Ovary (tissue), 9 donors: ENCODE data around the gene TCERG1L. TPM values are rescaled to one million over a fixed set of nuclear protein-coding genes. Genes with fewer than 3 reads are reported as not detected.

ENCODE experiments used
- DNase-seq, 5 donors: peaks; one replicate each; pipeline ENCODE4 v3.0.0-alpha.2; 2019 to 2020
- H3K27ac ChIP-seq, 2 donors: fragments of 200-600 bp; one replicate each; pipeline versions ENCODE4 v1.5.1 to v1.8.0; 2019 to 2022
- H3K27me3 ChIP-seq: fragments of 200-600 bp; one replicate; pipeline ENCODE4 v1.8.0; 2022
- H3K36me3 ChIP-seq: fragments of 200-600 bp; sonication (generic); one replicate; pipeline ENCODE4 v1.5.1; 2019
- H3K4me1 ChIP-seq: one replicate; pipeline ENCODE4 v1.8.1; 2013; ENCODE audit warnings: mild to moderate bottlenecking, moderate library complexity; ENCODE audit not compliant: insufficient read depth
- H3K4me3 ChIP-seq: fragments of 200-600 bp; sonication (generic); one replicate; pipeline ENCODE4 v1.5.1; 2017
- H3K9me3 ChIP-seq, 2 donors: fragments of 200-600 bp in 1 of 2; sonication (generic) in 1 of 2; one replicate each; pipeline versions ENCODE4 v1.5.1 to v1.8.1; 2013 to 2019; ENCODE audit warnings: mild to moderate bottlenecking in 1 of 2, moderate library complexity in 1 of 2
- EP300 ChIP-seq: sonication (generic); formaldehyde crosslinking; IDR thresholded peaks from one replicate; pipeline ENCODE4 v1.6.1; 2017; ENCODE audit warnings: antibody characterized with exemption
- POLR2A ChIP-seq: fragments of 450-650 bp; IDR thresholded peaks from one replicate; pipeline ENCODE4 v1.6.1; 2017; ENCODE audit warnings: antibody characterized with exemption, mild to moderate bottlenecking, moderate library complexity
- WGBS, 3 donors: extraction: QIAGEN DNeasy Blood & Tissue Kit in 1 of 3; methylation state at CpG; one replicate each; pipeline versions ENCODE4 v1.1.5 to v1.1.7; 2013 to 2017; 5-methylcytosine and 5-hydroxymethylcytosine counted together
- intact Hi-C, 4 donors: fragments of 100-400 bp; cut with DNase I; formaldehyde crosslinking; loops; one replicate each; pipeline versions ENCODE4 v1.11.0 to v1.15.1; 2022 to 2023
- polyA plus RNA-seq, 2 donors: library from polyadenylated mRNA; stranded (reverse); fragments of 200-250 nt in 1 of 2; fragments of 350-450 nt in 1 of 2; fragmentation: Illumina TruSeq in 1 of 2; extraction: RNeasy Lipid Tissue Mini Kit (QIAGEN cat#74804) in 1 of 2; gene quantifications; one replicate each; pipeline ENCODE4 v1.2.3, GENCODE V29; 2013 to 2014
- total RNA-seq, 7 donors: library from RNA; depleted of rRNA in 2 of 7; stranded (reverse); fragments of >200 nt in 2 of 7; fragmentation: NEBNext Ultra II Directional in 3 of 7; extraction: Animal tissue kit (Norgen Biotek cat#: 25700) in 3 of 7; gene quantifications; one replicate each; pipeline versions ENCODE4 v1.1.0 to v1.2.4, GENCODE V29; 2016 to 2023
- TF ChIP-seq, protein P1 (sequence below), 3 donors: fragments of 450-650 bp in 2 of 3; fragments of 200-600 bp in 1 of 3; IDR thresholded peaks; one replicate each; pipeline versions ENCODE4 v1.5.1 to v1.8.0; 2016 to 2022; ENCODE audit warnings: antibody characterized with exemption in 3 of 3, mild to moderate bottlenecking in 1 of 3
- donor health status: DM: no; HTN: no; CAD: no; lungs with moderate emphysema.
- donor health status: DM: no; HTN: no; CAD: no.
- donor health status: Bipolar disorder and iron deficiency.
- donor health status: DM: yes; HTN: yes; CAD: no.
- donor health status: DM: no; HTN: no; CAD: no.
- donor health status: DM: yes; HTN: yes; CAD: no.

The TCERG1L gene
- total and polyA plus RNA-seq, 9 donors = 1.1 to 8.0 (median 1.8) TPM

DNA sequence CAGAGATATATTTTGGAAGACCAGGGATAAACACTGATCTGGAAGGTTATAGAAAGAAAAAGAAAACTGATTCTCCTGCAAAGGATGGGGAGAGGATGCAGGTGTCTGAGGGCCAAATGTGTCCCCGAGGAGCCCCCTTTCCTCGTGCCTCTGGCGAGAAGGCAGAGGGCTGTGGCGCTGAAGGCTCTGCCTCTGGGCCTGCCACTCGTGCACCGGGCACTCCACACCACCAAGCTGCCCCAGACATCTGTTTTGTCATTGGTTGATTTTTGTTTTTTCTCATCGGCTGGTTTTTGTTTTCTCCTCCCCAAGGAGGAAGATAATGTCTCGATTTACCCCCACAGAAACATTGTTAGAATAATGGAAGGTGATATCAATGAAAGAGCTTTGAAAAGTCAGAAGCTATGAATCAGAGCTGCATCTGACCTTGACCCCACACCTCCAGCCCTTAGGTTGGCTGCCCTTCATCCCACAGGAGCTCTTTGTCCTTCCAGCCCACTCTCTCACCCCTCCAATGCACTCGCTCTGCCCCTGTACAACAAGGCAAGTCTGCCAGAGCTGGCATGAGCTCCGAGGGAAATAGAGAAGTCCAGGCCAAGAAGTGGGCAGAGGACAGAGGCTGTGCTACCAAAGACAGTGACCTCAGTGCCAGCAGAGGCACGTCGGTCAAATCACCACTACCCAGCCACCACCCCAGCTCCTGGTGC lies 124.8 kb downstream of the TCERG1L start:
- intact Hi-C loops = no loop called here
- peak in 1 of 5 donors; percentile 1 for DNase-seq
- 90 to 91% (median 91%) methylated on average over 12 of the region's 12 CpGs for WGBS, 3 donors
- H3K27ac ChIP-seq = no peak overlapping the region
- H3K9me3 ChIP-seq = no peaks in the 10 kb centered on the region
- H3K27me3 ChIP-seq = no peaks in the 10 kb centered on the region
- no peak for TF ChIP-seq EP300
- no peak for TF ChIP-seq POLR2A
- TF ChIP-seq, protein P1, sequence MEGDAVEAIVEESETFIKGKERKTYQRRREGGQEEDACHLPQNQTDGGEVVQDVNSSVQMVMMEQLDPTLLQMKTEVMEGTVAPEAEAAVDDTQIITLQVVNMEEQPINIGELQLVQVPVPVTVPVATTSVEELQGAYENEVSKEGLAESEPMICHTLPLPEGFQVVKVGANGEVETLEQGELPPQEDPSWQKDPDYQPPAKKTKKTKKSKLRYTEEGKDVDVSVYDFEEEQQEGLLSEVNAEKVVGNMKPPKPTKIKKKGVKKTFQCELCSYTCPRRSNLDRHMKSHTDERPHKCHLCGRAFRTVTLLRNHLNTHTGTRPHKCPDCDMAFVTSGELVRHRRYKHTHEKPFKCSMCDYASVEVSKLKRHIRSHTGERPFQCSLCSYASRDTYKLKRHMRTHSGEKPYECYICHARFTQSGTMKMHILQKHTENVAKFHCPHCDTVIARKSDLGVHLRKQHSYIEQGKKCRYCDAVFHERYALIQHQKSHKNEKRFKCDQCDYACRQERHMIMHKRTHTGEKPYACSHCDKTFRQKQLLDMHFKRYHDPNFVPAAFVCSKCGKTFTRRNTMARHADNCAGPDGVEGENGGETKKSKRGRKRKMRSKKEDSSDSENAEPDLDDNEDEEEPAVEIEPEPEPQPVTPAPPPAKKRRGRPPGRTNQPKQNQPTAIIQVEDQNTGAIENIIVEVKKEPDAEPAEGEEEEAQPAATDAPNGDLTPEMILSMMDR (IDR thresholded peaks at IDR 0.05) = no peak
- no peaks in the 10 kb centered on the region for H3K36me3 ChIP-seq
- no peak overlapping the region for H3K4me3 ChIP-seq
- H3K4me1 ChIP-seq = no peaks in the 10 kb centered on the region

DNA sequence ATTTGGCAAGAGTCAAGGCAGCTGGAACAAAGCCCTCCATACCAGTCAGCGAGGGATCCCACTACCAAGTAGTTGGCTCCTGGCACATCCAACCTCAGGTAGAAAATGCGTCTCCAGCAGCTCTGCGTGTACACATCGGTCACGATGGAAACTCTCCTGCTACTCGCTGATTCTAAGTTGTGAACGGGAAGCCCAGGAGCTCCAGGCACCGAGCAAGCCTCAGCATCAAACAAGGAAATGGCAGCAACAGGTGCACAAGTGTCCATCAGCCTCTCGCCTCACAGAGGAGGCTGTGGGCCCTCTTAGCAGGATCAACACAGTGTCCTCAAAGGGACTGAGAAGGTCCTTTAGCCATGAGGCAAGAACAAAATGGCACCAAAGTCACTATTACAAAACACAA lies 127.0 kb downstream of the TCERG1L start:
- TF ChIP-seq EP300 (no peak), POLR2A (no peak)
- TF ChIP-seq, protein P1 (IDR thresholded peaks at IDR 0.05) = no peak
- Histone ChIP-seq H3K27ac (no peak overlapping the region), H3K9me3 (no peaks in the 10 kb centered on the region), H3K36me3 (no peaks in the 10 kb centered on the region), H3K4me3 (no peak overlapping the region), H3K4me1 (no peaks in the 10 kb centered on the region), H3K27me3 (no peaks in the 10 kb centered on the region)
- 88 to 97% (median 97%) methylated on average over 9 of the region's 9 CpGs for WGBS, 3 donors
- intact Hi-C loops = no loop called here
- no peak for DNase-seq

DNA sequence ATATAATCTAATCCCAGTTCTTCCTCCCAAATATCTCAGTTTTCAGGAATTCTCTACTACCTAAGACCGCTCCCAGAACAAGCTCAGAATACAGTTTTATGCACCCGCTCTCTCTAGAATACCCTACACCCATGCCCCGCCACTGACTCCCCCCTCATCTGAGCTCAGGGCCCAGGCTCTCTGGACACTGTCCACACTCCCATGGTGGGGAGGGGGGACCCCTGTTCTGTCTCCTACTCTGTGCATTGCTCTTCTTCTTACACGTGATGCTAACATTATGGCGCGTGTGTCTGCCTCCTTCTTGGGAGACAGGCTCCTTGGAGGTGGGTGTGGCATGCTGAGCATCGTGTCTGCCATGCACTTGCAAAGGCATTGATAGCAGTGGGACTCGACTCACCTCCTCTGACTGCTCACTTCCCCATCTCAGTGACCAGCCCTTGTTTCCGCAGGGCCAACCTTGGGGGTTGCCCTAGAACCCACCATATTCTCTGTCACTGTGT lies 127.9 kb downstream of the TCERG1L start:
- intact Hi-C loops = no loop called here
- no peak overlapping the region for H3K27ac ChIP-seq
- TF ChIP-seq EP300 = no peak
- TF ChIP-seq, protein P1 (IDR thresholded peaks at IDR 0.05) = no peak
- TF ChIP-seq POLR2A = no peak
- H3K27me3 ChIP-seq = no peaks in the 10 kb centered on the region
- H3K36me3 ChIP-seq = no peaks in the 10 kb centered on the region
- 95 to 97% (median 96%) methylated on average over 9 of the region's 9 CpGs for WGBS, 3 donors
- no peaks in the 10 kb centered on the region for H3K9me3 ChIP-seq
- no peak overlapping the region for H3K4me3 ChIP-seq
- peaks cover 1% of the 10 kb centered on the region for H3K4me1 ChIP-seq
- peak in 1 of 5 donors; percentile 1 for DNase-seq

DNA sequence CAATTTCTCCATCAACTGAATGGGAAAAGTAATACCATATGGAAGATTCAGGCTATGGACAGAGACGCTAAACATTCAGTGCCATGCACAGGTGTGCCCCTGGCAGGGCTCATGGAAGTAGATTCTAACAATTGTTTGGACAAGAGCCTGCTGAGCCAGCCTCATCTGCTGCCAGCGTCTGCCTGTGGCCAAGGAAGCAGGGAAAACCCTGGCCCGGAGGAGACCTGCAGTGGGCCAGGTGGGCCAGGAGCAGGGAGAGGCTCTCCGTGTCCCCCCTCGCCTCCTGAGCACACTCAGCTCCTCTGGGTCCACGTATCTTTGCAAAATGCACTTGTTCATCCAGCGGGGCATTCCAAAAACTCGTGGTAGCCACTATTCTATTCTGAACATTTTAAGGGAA lies 130.1 kb downstream of the TCERG1L start:
- Histone ChIP-seq H3K9me3 (no peaks in the 10 kb centered on the region), H3K27me3 (no peaks in the 10 kb centered on the region), H3K4me1 (peaks cover 3% of the 10 kb centered on the region), H3K4me3 (no peak overlapping the region), H3K36me3 (no peaks in the 10 kb centered on the region), H3K27ac (no peak overlapping the region)
- 88 to 93% (median 91%) methylated on average over 8 of the region's 8 CpGs for WGBS, 3 donors
- TF ChIP-seq, protein P1 (IDR thresholded peaks at IDR 0.05) = no peak
- peak in 2 of 5 donors; percentile 0 to 17 for DNase-seq
- intact Hi-C loops = no loop called here
